Measurements from ENCODE around the gene ACTL7A. TPM values are rescaled to one million over a fixed set of nuclear protein-coding genes. Genes with fewer than 3 reads are reported as not detected.

The ACTL7A gene
- total RNA-seq, 4 donors from 2014 or later: not detected

DNA sequence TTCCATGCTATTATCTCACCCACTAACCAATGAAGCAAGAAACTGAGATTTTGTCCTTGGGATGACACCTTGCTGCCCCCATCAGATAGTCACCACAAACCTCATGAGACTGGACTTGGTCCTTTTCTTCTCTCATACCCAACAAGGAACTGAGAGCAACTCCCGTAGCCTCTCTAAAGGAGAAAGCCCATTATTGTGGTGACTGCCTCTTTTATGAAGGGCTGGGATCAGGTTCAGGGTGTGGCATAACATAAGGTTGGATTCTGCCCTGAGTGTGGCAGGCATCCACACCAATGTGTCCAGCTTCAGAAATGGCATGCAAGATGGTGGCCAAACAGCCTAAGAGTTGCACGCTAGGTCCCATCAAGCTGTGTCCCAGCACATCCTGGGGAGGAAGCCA, 1.3 kb upstream of the ACTL7A start:
- 83% methylated on average over 2 of the region's 2 CpGs for WGBS
- Histone ChIP-seq H3K9me3 (no peaks in the 10 kb centered on the region), H3K4me1 (peaks cover 9% of the 10 kb centered on the region), H3K27me3 (no peaks in the 10 kb centered on the region), H3K27ac (no peak overlapping the region), H3K4me3 (no peak overlapping the region), H3K36me3 (no peaks in the 10 kb centered on the region)
- no peak for DNase-seq (ENCODE audit: low spot score in 2 of 2)
- TF ChIP-seq, protein P1, sequence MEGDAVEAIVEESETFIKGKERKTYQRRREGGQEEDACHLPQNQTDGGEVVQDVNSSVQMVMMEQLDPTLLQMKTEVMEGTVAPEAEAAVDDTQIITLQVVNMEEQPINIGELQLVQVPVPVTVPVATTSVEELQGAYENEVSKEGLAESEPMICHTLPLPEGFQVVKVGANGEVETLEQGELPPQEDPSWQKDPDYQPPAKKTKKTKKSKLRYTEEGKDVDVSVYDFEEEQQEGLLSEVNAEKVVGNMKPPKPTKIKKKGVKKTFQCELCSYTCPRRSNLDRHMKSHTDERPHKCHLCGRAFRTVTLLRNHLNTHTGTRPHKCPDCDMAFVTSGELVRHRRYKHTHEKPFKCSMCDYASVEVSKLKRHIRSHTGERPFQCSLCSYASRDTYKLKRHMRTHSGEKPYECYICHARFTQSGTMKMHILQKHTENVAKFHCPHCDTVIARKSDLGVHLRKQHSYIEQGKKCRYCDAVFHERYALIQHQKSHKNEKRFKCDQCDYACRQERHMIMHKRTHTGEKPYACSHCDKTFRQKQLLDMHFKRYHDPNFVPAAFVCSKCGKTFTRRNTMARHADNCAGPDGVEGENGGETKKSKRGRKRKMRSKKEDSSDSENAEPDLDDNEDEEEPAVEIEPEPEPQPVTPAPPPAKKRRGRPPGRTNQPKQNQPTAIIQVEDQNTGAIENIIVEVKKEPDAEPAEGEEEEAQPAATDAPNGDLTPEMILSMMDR (IDR thresholded peaks at IDR 0.05): no peak
- no peak for TF ChIP-seq EP300 (IDR thresholded peaks at IDR 0.05)
- TF ChIP-seq POLR2AphosphoS5 (IDR thresholded peaks at IDR 0.05): no peak
- no peak for TF ChIP-seq POLR2A (IDR thresholded peaks at IDR 0.05)

DNA sequence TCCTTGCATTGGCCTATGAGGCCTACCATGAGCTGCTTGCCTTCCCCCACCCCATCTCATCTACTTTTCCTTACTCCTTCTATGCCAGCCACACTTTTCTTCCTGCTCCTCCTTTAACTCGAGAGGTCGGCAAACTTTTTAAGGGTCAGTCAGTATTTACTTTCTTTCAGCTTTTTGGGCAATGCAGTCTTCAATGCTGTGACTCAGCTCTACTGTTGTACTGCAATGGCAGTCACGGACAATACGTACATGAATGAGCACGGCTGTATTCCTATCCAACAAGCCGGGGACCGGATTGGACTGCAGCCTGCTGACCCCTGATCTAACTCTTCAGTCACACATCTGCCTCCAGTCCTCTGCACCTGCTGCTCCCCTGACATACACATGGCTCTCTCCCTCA, 602 bp upstream of the ACTL7A start:
- no peaks in the 10 kb centered on the region for H3K36me3 ChIP-seq
- H3K4me1 ChIP-seq: peaks cover 9% of the 10 kb centered on the region
- no peaks in the 10 kb centered on the region for H3K27me3 ChIP-seq
- DNase-seq (ENCODE audit: low spot score in 2 of 2): no peak
- H3K4me3 ChIP-seq: no peak overlapping the region
- WGBS: 91% methylated on average over 7 of the region's 7 CpGs
- H3K9me3 ChIP-seq: no peaks in the 10 kb centered on the region
- H3K27ac ChIP-seq: no peak overlapping the region
- no peak for TF ChIP-seq POLR2AphosphoS5 (IDR thresholded peaks at IDR 0.05)
- TF ChIP-seq EP300 (IDR thresholded peaks at IDR 0.05): no peak
- TF ChIP-seq, protein P1 (IDR thresholded peaks at IDR 0.05): no peak
- TF ChIP-seq POLR2A (IDR thresholded peaks at IDR 0.05): no peak

DNA sequence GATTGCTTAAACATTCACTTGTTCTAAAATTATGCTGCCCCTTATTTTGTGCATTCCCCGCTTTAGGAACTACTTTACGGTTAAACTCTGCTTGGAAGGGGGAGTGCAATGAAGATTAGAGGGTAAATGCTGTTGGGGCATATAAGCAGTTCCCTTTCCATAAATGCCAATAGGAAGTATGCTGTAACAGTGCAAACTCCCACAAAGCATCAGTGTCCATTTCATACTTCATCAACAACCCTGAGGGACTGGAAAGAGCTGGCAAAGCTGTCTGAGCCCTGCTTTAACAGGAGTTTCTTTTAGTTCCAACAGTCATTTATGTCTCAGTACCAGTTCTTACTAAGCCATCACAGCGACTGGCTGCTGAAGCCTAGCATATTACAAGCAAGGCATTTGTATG, 1.8 kb downstream of the ACTL7A start:
- Histone ChIP-seq H3K27ac (no peak overlapping the region), H3K27me3 (no peaks in the 10 kb centered on the region)
- no peak for DNase-seq (ENCODE audit: low spot score in 2 of 2)

DNA sequence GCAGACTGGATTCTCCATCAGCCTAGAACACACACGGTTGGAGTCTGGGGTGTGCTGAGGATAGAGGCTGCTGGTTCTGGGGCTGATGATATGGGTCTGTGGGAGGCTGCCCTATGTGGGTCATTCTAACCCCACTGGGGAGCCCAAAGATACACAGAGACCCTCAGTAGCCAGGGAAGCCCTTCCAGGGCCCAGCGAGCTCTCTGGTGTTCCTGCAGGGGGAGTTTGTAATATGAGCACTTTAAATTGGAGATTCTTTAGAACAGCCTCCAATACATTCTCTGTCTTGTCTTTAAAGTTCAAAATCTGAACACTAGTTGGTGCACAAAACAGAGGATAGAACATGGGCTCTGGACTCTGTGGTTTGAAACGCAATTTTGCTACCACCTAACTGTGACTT, 2.4 kb downstream of the ACTL7A start:
- Histone ChIP-seq H3K4me1 (peaks cover 7% of the 10 kb centered on the region), H3K27ac (no peak overlapping the region), H3K4me3 (no peak overlapping the region), H3K9me3 (no peaks in the 10 kb centered on the region), H3K36me3 (peaks cover 7% of the 10 kb centered on the region), H3K27me3 (no peaks in the 10 kb centered on the region)
- 76% methylated on average over 3 of the region's 3 CpGs for WGBS
- no peak for DNase-seq (ENCODE audit: low spot score in 2 of 2)
- TF ChIP-seq, protein P1 (IDR thresholded peaks at IDR 0.05): no peak
- TF ChIP-seq EP300 (IDR thresholded peaks at IDR 0.05): no peak
- no peak for TF ChIP-seq POLR2A (IDR thresholded peaks at IDR 0.05)
- no peak for TF ChIP-seq POLR2AphosphoS5 (IDR thresholded peaks at IDR 0.05)

More for the DNA sequence above, 1.8 kb downstream of the ACTL7A start:
- H3K9me3 ChIP-seq: no peaks in the 10 kb centered on the region
- no peak for TF ChIP-seq POLR2AphosphoS5 (IDR thresholded peaks at IDR 0.05)
- no peak for TF ChIP-seq EP300 (IDR thresholded peaks at IDR 0.05)
- TF ChIP-seq, protein P1 (IDR thresholded peaks at IDR 0.05): no peak
- no peak for TF ChIP-seq POLR2A (IDR thresholded peaks at IDR 0.05)
- H3K36me3 ChIP-seq: peaks cover 3% of the 10 kb centered on the region
- peaks cover 9% of the 10 kb centered on the region for H3K4me1 ChIP-seq
- no peak overlapping the region for H3K4me3 ChIP-seq
- 86% methylated on average over 3 of the region's 3 CpGs for WGBS

DNA sequence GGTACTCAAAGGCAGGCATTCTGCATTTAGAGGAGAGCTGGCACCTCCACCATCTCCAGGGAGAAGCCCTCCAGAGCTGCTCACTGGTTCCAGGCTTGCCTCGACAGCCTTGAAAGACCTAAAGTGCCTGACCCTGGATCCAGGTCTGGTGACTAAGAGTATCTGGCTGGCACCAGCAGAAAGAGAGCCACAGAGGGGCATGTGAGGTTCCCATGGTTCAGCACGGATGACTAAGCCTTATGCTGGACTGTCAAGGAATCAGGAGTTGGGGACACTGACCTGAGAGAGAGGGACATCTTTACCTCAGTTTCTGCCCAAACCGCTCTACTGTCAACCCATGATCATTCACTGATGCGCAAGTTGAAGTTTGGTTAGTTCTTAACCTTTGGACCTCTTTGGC, 3.0 kb downstream of the ACTL7A start:
- peaks cover 1% of the 10 kb centered on the region for H3K4me1 ChIP-seq
- TF ChIP-seq POLR2A (IDR thresholded peaks at IDR 0.05) (no peak), POLR2AphosphoS5 (IDR thresholded peaks at IDR 0.05) (no peak), EP300 (IDR thresholded peaks at IDR 0.05) (no peak)
- TF ChIP-seq, protein P1 (IDR thresholded peaks at IDR 0.05): no peak
- no peak overlapping the region for H3K4me3 ChIP-seq
- no peak for DNase-seq (ENCODE audit: low spot score in 2 of 2)
- H3K27ac ChIP-seq: no peak overlapping the region
- peaks cover 7% of the 10 kb centered on the region for H3K36me3 ChIP-seq
- no peaks in the 10 kb centered on the region for H3K9me3 ChIP-seq
- 90% methylated on average over 4 of the region's 4 CpGs for WGBS
- H3K27me3 ChIP-seq: no peaks in the 10 kb centered on the region
